Left ventricle myocardium superior (tissue), 1 donor: ENCODE measurements around the gene PPP3R2. TPM values are rescaled to one million over a fixed set of nuclear protein-coding genes. Genes with fewer than 3 reads are reported as not detected.

Experiments used
- ATAC-seq: fragments of 200-7000 bp; cut with Tn5 transposase; one replicate; pipeline ENCODE4 v1.9.1; 2020; ENCODE audit warnings: mild to moderate bottlenecking, moderate library complexity
- DNase-seq: peaks from one replicate; pipeline ENCODE4 v3.0.0-alpha.2; 2020
- intact Hi-C: fragments of 100-400 bp; cut with micrococcal nuclease; formaldehyde crosslinking; loops from one replicate; pipeline ENCODE4 v1.11.0; 2022
- long read RNA-seq: library from polyadenylated mRNA; unstranded; transcript quantifications from one replicate; pipeline ENCODE4 v2.0.0, GENCODE V29; 2021
- total RNA-seq: library from RNA; stranded (reverse); fragmentation: NEBNext Ultra II Directional; extraction: Animal tissue kit (Norgen Biotek cat#: 25700); gene quantifications from one replicate; pipeline ENCODE4 v1.2.1, GENCODE V29; 2021
- donor health status: DM: no; HTN: yes; CAD: no; lungs with severe emphysema.

Gene PPP3R2, protein sequence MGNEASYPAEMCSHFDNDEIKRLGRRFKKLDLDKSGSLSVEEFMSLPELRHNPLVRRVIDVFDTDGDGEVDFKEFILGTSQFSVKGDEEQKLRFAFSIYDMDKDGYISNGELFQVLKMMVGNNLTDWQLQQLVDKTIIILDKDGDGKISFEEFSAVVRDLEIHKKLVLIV
- not detected for total RNA-seq
- long read RNA-seq = 0 reads

- ATAC-seq = no peak
- intact Hi-C loops = no loop called here
- no peak for DNase-seq
Observed at GRCh38 chr9:101594796-101595195, at the start of gene PPP3R2. PPP3R2 (minus strand) TSS chr9:101594969; CDS start chr9:101594921, 48 bp downstream.

- intact Hi-C loops = no loop called here
- ATAC-seq (no peak), DNase-seq (no peak)
Observed at GRCh38 chr9:101639785-101640665, 45.3 kb upstream of the PPP3R2 start.

GRCh38 chr9:101639311-101639710 is 44.5 kb upstream of the PPP3R2 start:
- ATAC-seq = no peak
- no peak for DNase-seq
- intact Hi-C loops = no loop called here

DNA sequence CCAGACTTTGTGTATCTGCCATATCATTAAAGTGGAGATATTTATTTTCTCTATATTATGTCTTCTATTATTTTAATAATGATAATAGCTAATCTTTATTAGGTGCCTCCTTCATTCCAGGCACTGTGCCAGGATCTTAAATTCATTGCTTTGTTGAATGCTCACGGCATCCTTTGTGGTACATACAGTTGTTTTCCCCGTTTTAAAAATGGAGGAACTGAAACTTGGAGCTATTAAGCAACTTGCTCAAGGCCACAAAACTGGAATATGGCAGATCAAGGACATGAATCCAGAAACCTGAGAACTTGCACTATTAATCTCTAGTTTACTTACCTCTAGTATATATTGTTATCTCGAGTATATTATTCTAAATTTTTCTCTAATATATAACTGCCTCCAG is 41.5 kb upstream of the PPP3R2 start:
- ATAC-seq (no peak), DNase-seq (no peak)
- intact Hi-C loops = no loop called here

DNA sequence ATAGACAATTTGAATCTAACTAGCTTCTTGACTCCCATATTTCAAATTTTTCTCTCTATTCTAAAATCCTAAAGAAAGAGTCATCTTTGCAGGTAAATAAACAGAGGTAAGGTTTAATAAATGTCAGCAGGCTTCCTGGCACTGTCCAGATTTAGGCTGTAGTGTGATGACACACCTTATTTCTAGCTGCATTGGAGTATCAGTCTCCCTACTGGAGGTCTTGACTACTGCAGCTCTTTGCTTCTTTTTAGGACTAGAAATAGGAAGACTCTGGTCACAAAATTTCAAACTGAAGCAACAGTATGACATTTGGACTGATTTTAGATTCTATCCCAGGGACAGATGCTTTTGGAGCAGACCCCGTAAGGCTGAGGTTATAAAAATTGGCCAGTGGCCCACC is 40.7 kb upstream of the PPP3R2 start:
- ATAC-seq (no peak), DNase-seq (no peak)
- intact Hi-C loops = no loop called here

- no peak for DNase-seq
- ATAC-seq = no peak
- intact Hi-C loops = no loop called here
Observed at GRCh38 chr9:101634741-101635409, 40.1 kb upstream of the PPP3R2 start.

- ATAC-seq = no peak
- intact Hi-C loops = no loop called here
- DNase-seq = no peak
Observed at GRCh38 chr9:101632611-101633010, 37.8 kb upstream of the PPP3R2 start.

GRCh38 chr9:101631892-101632291 is 37.1 kb upstream of the PPP3R2 start:
- DNase-seq (no peak), ATAC-seq (no peak)
- intact Hi-C loops = no loop called here

DNA sequence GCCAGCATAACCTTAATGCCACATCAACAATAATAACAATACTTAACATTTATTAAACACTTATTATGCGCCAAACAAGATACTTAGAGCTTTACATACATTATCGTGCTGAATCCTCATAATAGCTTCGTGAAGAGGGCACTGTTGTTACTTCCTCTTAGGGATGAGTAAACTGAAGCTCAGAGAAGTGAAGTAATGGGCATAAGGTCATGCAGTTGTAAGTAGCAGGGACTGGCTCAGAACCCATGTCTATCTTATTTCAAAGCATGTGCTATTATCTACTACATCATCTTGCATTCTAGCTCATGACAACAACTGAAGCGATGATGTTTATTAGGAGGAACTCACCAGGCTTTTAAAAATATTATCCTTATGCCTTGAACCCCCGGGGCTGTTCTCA is 34.9 kb upstream of the PPP3R2 start:
- ATAC-seq = no peak
- no peak for DNase-seq
- intact Hi-C loops = no loop called here

DNA sequence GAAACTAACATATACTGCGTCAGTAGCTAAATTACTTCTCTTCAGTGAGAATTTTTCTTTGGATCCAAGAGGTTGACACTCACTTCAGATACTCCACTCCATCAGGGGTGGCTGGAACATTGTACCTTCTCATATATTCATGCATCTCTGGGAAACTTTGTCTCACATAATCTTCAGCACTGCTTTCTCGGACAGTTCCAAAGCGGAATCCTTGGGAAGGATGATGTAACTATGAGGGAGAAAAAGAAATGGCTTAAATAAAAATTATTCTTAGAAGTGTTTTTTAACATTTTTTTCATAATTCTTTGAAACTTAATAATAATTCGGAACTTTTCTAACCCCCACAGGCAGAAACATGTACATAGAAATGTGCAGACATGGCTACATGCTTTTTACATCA is 33.4 kb upstream of the PPP3R2 start:
- intact Hi-C loops = no loop called here
- ATAC-seq = no peak
- no peak for DNase-seq

DNA sequence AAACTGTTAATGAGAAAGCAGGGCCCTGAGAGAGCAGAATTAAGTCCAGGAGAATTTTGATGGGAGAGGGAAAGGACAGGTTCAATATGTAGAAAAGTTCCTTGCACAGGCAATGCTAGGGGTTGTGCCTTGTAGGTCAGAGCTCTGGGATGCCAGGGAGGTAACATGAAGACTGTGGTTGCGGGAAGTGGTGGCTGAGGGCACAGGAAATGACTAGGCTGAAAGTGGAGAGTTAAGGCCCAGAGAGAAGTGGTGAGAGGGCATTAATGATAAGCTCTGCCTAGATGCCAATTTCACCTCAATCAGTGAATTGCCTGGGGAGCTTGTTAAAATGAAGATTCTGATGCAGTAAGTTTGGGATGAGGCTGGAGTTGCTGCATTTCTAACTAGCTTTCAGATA is 31.5 kb upstream of the PPP3R2 start:
- intact Hi-C loops = no loop called here
- no peak for ATAC-seq
- DNase-seq = no peak

DNA sequence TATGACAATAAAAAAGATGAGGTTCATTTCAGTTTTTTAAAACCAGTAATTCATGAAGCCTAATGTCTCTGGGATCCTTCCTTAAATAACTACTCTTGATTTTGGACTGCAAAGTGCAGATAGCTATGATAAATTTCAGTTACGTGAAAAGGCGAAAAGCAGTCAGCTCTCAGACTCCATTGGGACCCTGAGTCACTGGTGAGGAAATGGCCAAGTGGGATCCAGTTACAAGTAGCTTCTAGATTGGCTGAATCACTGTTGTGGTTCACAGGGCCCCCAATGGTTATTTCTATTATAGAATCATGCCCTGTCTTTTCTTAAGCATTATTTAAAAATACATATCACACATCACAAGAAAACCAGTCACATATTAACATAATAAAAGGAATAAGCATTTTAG is 31.1 kb upstream of the PPP3R2 start:
- no peak for ATAC-seq
- no peak for DNase-seq
- intact Hi-C loops = no loop called here

DNA sequence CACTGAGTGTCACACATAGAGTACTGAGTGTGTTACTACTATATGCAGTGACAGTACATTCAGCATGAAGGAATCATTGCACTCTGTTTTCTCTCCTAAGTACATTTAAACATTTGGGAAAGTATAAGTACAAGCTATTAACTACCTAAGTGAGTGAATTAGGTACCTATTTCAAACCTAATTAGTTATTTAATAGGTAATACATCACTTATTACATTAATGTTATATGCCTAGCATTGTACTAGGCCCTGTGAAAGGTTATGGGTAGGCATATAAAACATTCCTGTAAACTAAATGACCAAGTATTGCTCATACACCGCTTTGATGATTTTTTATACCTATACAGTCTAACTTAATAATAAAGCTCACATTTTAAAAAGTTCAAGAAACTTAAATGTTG is 25.7 kb upstream of the PPP3R2 start:
- ATAC-seq = no peak
- no peak for DNase-seq
- intact Hi-C loops = no loop called here

GRCh38 chr9:101618698-101619097 is 23.9 kb upstream of the PPP3R2 start:
- no peak for ATAC-seq
- intact Hi-C loops = no loop called here

GRCh38 chr9:101605547-101605946 is 10.8 kb upstream of the PPP3R2 start:
- intact Hi-C loops = no loop called here

More at GRCh38 chr9:101618698-101619097, 23.9 kb upstream of the PPP3R2 start:
- DNase-seq = no peak

GRCh38 chr9:101604296-101604695 is 9.5 kb upstream of the PPP3R2 start:
- ATAC-seq = no peak
- intact Hi-C loops = loop anchor here (5.0 kb wide), 1 partner anchor 123 kb away; no protein-coding TSS in a partner anchor
- no peak for DNase-seq

More at GRCh38 chr9:101605547-101605946, 10.8 kb upstream of the PPP3R2 start:
- DNase-seq (no peak), ATAC-seq (no peak)

DNA sequence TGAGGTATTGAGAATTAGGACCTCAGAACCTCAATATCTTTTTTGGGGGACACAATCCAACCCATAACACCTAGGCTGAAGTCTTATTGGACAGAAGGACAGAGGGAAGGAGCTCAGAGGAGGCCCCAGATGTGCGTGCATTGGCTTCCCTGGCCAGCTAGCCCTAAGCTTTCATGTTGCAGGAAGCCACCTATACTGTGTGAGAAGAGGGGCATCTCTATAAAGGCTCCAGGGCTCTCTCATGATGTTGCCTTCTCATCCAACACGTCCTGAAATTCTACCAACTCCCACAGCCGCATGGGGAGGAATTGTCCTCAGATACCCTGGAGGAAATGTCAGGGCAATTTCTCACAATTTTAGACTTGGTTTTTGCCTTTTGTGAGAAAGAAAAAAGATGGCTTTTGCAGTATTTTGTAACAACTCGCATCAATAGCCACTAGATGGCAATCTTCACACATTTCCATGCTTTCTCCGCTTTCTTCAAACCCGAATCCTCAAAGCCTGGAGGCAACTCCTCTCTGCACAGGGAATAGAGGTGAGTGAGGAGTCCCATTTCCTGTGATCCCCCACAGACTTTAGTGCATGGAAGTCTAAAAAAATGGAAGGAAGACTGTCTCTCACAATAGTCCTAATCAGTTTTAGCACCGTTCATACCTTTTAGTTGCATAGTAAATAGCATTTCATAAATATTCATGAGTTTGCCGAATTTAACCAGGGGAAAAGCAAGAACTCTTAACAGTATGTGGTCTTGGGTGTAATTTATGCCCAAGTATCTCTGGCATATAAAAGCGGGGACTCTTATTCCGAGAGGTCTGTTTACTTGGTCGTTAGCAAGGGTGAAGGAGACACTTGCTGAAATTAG is 7.4 kb upstream of the PPP3R2 start:
- DNase-seq (no peak), ATAC-seq (peak; percentile 48)
- intact Hi-C loops = loop anchor here (5.0 kb wide), 1 partner anchor 125 kb away; no protein-coding TSS in a partner anchor

DNA sequence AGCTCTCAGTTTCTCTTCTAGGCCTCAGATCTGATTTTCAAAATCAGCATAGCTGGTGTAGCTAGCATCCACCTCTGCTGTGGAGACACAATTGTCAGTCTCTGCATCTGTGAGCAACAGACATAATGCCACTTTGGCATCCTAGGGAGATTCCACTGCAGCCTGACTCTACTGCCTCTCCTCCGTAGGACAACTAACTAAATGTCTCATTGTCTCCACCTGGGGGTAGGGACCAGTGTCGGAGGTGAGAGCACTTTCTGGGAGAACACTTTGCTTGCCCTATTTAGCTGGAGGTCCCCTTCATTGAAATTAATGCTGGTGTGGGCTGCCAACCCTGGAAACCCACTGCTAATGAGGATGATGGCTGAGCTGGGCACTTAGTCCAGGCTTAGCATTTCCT is 1.4 kb downstream of the PPP3R2 start:
- no peak for DNase-seq
- no peak for ATAC-seq
- intact Hi-C loops = no loop called here

DNA sequence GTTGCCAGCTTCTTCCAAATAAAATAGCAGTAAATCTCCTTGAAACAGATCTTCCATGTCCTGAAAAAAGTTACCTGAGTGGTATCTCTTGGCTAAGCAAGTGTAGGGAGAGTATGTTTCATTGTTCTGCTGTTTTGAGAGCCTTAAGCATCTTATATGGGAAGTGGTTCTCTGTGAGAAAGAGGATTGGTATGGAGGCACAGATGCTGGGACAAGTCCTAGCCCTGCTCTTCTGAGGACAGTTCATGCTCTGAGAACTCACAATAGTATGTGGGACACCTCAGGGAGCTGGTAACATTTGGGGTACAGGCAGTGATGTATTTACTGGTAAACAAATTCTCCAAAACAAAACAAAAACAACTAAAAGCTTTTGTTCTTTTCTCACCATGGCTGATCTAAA is 2.0 kb downstream of the PPP3R2 start:
- intact Hi-C loops = no loop called here
- DNase-seq (no peak), ATAC-seq (no peak)
